ENCODE results near the gene NAA15. TPM values are rescaled to one million over a fixed set of nuclear protein-coding genes. Genes with fewer than 3 reads are reported as not detected.
A peak's percentile ranks its signal among the peaks of the same experiment; 100 is the strongest.

NAA15 gene
- total RNA-seq, 6 experiments from 2014 or later = 63.0 to 72.0 (median 69.6) TPM

GRCh38 chr4:139299536-139299935, 1.8 kb upstream of the NAA15 start:
- peak overlapping the region; percentile 99 for H3K4me3 Mint-ChIP-seq

GRCh38 chr4:139300431-139301112, 733 bp upstream of the NAA15 start:
- TF ChIP-seq CTCF (IDR thresholded peaks at IDR 0.05) = no peak
- peak; percentile 63 for DNase-seq
- peak overlapping the region; percentile 98 for H3K27ac Mint-ChIP-seq

More at GRCh38 chr4:139299536-139299935, 1.8 kb upstream of the NAA15 start:
- peak; percentile 51 for DNase-seq
- Mint-ChIP-seq H3K36me3 (ENCODE audit: low read depth) (peaks cover 23% of the 10 kb centered on the region), H3K27ac (peak overlapping the region; percentile 98), H3K4me1 (ENCODE audit: low read depth) (peaks cover 55% of the 10 kb centered on the region), H3K9me3 (no peaks in the 10 kb centered on the region), H3K27me3 (ENCODE audit: insufficient read depth) (peaks cover 5% of the 10 kb centered on the region)
- no peak for TF ChIP-seq CTCF (IDR thresholded peaks at IDR 0.05)

GRCh38 chr4:139301821-139302611, 711 bp downstream of the NAA15 start, which contains the start of gene NDUFC1:
TSS of gene NDUFC1 (minus strand) at chr4:139302477. CDS start at chr4:139295798, 6,679 bp downstream.
- Mint-ChIP-seq H3K4me1 (ENCODE audit: low read depth) (peaks cover 55% of the 10 kb centered on the region), H3K27me3 (ENCODE audit: insufficient read depth) (peaks cover 5% of the 10 kb centered on the region), H3K9me3 (no peaks in the 10 kb centered on the region), H3K27ac (peak within 1 kb of the TSS; percentile 98), H3K36me3 (ENCODE audit: low read depth) (peaks cover 39% of the 10 kb centered on the region), H3K4me3 (peak within 1 kb of the TSS; percentile 99)
- DNase-seq = peak; percentile 18
- TF ChIP-seq CTCF (IDR thresholded peaks at IDR 0.05) = peak; percentile 58

More at GRCh38 chr4:139300431-139301112, 733 bp upstream of the NAA15 start:
- peaks cover 27% of the 10 kb centered on the region for H3K36me3 Mint-ChIP-seq (ENCODE audit: low read depth)
- peaks cover 5% of the 10 kb centered on the region for H3K27me3 Mint-ChIP-seq (ENCODE audit: insufficient read depth)
- peak overlapping the region; percentile 99 for H3K4me3 Mint-ChIP-seq
- no peaks in the 10 kb centered on the region for H3K9me3 Mint-ChIP-seq
- peaks cover 57% of the 10 kb centered on the region for H3K4me1 Mint-ChIP-seq (ENCODE audit: low read depth)

GRCh38 chr4:139304920-139305319, 3.6 kb downstream of the NAA15 start:
- no peaks in the 10 kb centered on the region for H3K9me3 Mint-ChIP-seq
- no peak overlapping the region for H3K27ac Mint-ChIP-seq
- TF ChIP-seq CTCF (IDR thresholded peaks at IDR 0.05) = no peak
- H3K36me3 Mint-ChIP-seq (ENCODE audit: low read depth) = peaks cover 39% of the 10 kb centered on the region
- no peak for DNase-seq
- H3K4me1 Mint-ChIP-seq (ENCODE audit: low read depth) = peaks cover 39% of the 10 kb centered on the region
- peaks cover 7% of the 10 kb centered on the region for H3K27me3 Mint-ChIP-seq (ENCODE audit: insufficient read depth)
- H3K4me3 Mint-ChIP-seq = no peak overlapping the region

- no peaks in the 10 kb centered on the region for H3K9me3 Mint-ChIP-seq
- H3K27me3 Mint-ChIP-seq (ENCODE audit: insufficient read depth) = peaks cover 2% of the 10 kb centered on the region; the same call in 1 of the 2 replicates
- no peak for TF ChIP-seq CTCF (IDR thresholded peaks at IDR 0.05)
- no peak overlapping the region; the same call in 1 of the 2 replicates for H3K4me3 Mint-ChIP-seq
- peaks cover 21% of the 10 kb centered on the region for H3K36me3 Mint-ChIP-seq (ENCODE audit: low read depth)
- peaks cover 45% of the 10 kb centered on the region for H3K4me1 Mint-ChIP-seq (ENCODE audit: low read depth)
- peak overlapping the region; percentile 14 for H3K27ac Mint-ChIP-seq
- no peak for DNase-seq
Observed at GRCh38 chr4:139311909-139312308, 10.6 kb downstream of the NAA15 start.
